GM23338 (cell line): ENCODE data around the gene PPFIBP1.

Experiments
- CTCF ChIP-seq, 2 experiments: fragments of 200-600 bp in 1 of 2; sonication (generic) in 1 of 2; conservative IDR thresholded peaks; 2 replicates each; pipeline versions ENCODE4 v1.5.1 to v1.6.1; 2016 to 2017; ENCODE audit warnings: antibody characterized with exemption in 2 of 2, low read depth in 2 of 2, mild to moderate bottlenecking in 2 of 2, moderate library complexity in 1 of 2
- EZH2phosphoT487 ChIP-seq: fragments of 200-600 bp; sonication (generic); IDR thresholded peaks from one replicate; pipeline ENCODE4 v1.8.1; 2018; ENCODE audit warnings: antibody characterized with exemption; ENCODE audit not compliant: unreplicated experiment
- JUNB ChIP-seq: IDR thresholded peaks from one replicate; pipeline ENCODE4 v1.6.1; 2016; ENCODE audit warnings: antibody characterized with exemption; ENCODE audit not compliant: unreplicated experiment
- ZNF331 ChIP-seq: fragments of 250-450 bp; sonication (Bioruptor Pico); IDR thresholded peaks from 2 replicates; pipeline ENCODE4 v1.5.0; 2020; ENCODE audit warnings: low read depth, mild to moderate bottlenecking, moderate library complexity

GRCh38 chr12:27549801-27550652 lies 26.0 kb downstream of the PPFIBP1 start:
- TF ChIP-seq ZNF331: no peak
- TF ChIP-seq CTCF (conservative IDR thresholded peaks at IDR 0.05; ENCODE audit: low read depth in 2 of 2): no peak
- TF ChIP-seq EZH2phosphoT487: no peak
- TF ChIP-seq JUNB: no peak
